ENCODE results near the gene LYRM4.

Gene LYRM4

GRCh38 chr6:5205877-5206850 is 54.6 kb downstream of the LYRM4 start:
- DNase-seq (ENCODE audit: low read depth, low spot score), result no peak

GRCh38 chr6:5205035-5205507 is 55.7 kb downstream of the LYRM4 start:
- DNase-seq (ENCODE audit: low read depth, low spot score), result no peak

GRCh38 chr6:5204376-5204775 is 56.4 kb downstream of the LYRM4 start:
- no peak for DNase-seq (ENCODE audit: low read depth, low spot score)

GRCh38 chr6:5203546-5203945 is 57.2 kb downstream of the LYRM4 start:
- no peak for DNase-seq (ENCODE audit: low read depth, low spot score)

- no peak for DNase-seq (ENCODE audit: low read depth, low spot score)
Measured at GRCh38 chr6:5202941-5203340, 57.8 kb downstream of the LYRM4 start.

GRCh38 chr6:5202206-5202605 is 58.5 kb downstream of the LYRM4 start:
- DNase-seq (ENCODE audit: low read depth, low spot score), result no peak

GRCh38 chr6:5201271-5201670 is 59.5 kb downstream of the LYRM4 start:
- no peak for DNase-seq (ENCODE audit: low read depth, low spot score)

- no peak for DNase-seq (ENCODE audit: low read depth, low spot score)
Measured at GRCh38 chr6:5199702-5200101, 61.0 kb downstream of the LYRM4 start.

GRCh38 chr6:5199283-5199682 is 61.5 kb downstream of the LYRM4 start:
- DNase-seq (ENCODE audit: low read depth, low spot score), result no peak

- DNase-seq (ENCODE audit: low read depth, low spot score), result no peak
Measured at GRCh38 chr6:5197084-5197483, 63.7 kb downstream of the LYRM4 start.

- no peak for DNase-seq (ENCODE audit: low read depth, low spot score)
Measured at GRCh38 chr6:5192135-5192794, 68.5 kb downstream of the LYRM4 start.

GRCh38 chr6:5191722-5192121 is 69.0 kb downstream of the LYRM4 start:
- no peak for DNase-seq (ENCODE audit: low read depth, low spot score)

GRCh38 chr6:5191222-5191621 is 69.5 kb downstream of the LYRM4 start:
- no peak for DNase-seq (ENCODE audit: low read depth, low spot score)

- DNase-seq (ENCODE audit: low read depth, low spot score), result no peak
Measured at GRCh38 chr6:5190507-5190906, 70.2 kb downstream of the LYRM4 start.

- DNase-seq (ENCODE audit: low read depth, low spot score), result no peak
Measured at GRCh38 chr6:5188646-5189045, 72.1 kb downstream of the LYRM4 start.

GRCh38 chr6:5184878-5185277 is 75.9 kb downstream of the LYRM4 start:
- no peak for DNase-seq (ENCODE audit: low read depth, low spot score)

GRCh38 chr6:5184218-5184617 is 76.5 kb downstream of the LYRM4 start:
- no peak for DNase-seq (ENCODE audit: low read depth, low spot score)

- DNase-seq (ENCODE audit: low read depth, low spot score), result no peak
Measured at GRCh38 chr6:5181510-5182317, 79.0 kb downstream of the LYRM4 start.

GRCh38 chr6:5180636-5181035 is 80.1 kb downstream of the LYRM4 start:
- DNase-seq (ENCODE audit: low read depth, low spot score), result no peak

- DNase-seq (ENCODE audit: low read depth, low spot score), result no peak
Measured at GRCh38 chr6:5179917-5180316, 80.8 kb downstream of the LYRM4 start.

- no peak for DNase-seq (ENCODE audit: low read depth, low spot score)
Measured at GRCh38 chr6:5178806-5179205, 81.9 kb downstream of the LYRM4 start.

GRCh38 chr6:5175635-5176034 is 85.1 kb downstream of the LYRM4 start:
- no peak for DNase-seq (ENCODE audit: low read depth, low spot score)

Measured in activated naive CD8-positive, alpha-beta T cell treated with anti-CD3 and anti-CD28 coated beads, Interleukin-2, amount 50 U/mL, for 16 hours (primary cell).